ENCODE results near the gene MACROD2. TPM values are rescaled to one million over a fixed set of nuclear protein-coding genes. Genes with fewer than 3 reads are reported as not detected.

The MACROD2 gene
- total RNA-seq, 1 donor from 2014 or later, result 2.4 TPM

GRCh38 chr20:14830466-14830865 lies 835.1 kb downstream of the MACROD2 start:
- H3K9me3 ChIP-seq (ENCODE audit: insufficient read depth, low read depth, low read length), result no peaks in the 10 kb centered on the region
- no peaks in the 10 kb centered on the region for H3K36me3 Mint-ChIP-seq (ENCODE audit: low read depth, unreplicated experiment)
- no peak overlapping the region for H3K27ac Mint-ChIP-seq (ENCODE audit: unreplicated experiment)
- H3K9me3 Mint-ChIP-seq (ENCODE audit: unreplicated experiment), result no peaks in the 10 kb centered on the region
- H3K36me3 ChIP-seq (ENCODE audit: insufficient read depth, low read length), result no peaks in the 10 kb centered on the region
- no peaks in the 10 kb centered on the region for H3K4me1 Mint-ChIP-seq (ENCODE audit: low read depth, unreplicated experiment)
- H3K9ac ChIP-seq (ENCODE audit: low read length), result no peak overlapping the region
- H2AFZ ChIP-seq (ENCODE audit: low read depth, low read length), result no peak overlapping the region
- no peaks in the 10 kb centered on the region for H4K20me1 ChIP-seq (ENCODE audit: insufficient read depth, low read length)
- no peak overlapping the region for H3K4me3 ChIP-seq (ENCODE audit: insufficient read depth, low read depth, low read length)
- H3K79me2 ChIP-seq (ENCODE audit: insufficient read depth, low read length), result no peaks in the 10 kb centered on the region
- no peaks in the 10 kb centered on the region for H3K4me1 ChIP-seq (ENCODE audit: insufficient read depth, low read length)
- no peak for TF ChIP-seq CTCF (IDR thresholded peaks at IDR 0.05; ENCODE audit: insufficient read depth, low read depth, low read length)
- TF ChIP-seq EZH2 (IDR thresholded peaks at IDR 0.05; ENCODE audit: insufficient read depth, low read length), result no peak
- H3K27ac ChIP-seq (ENCODE audit: low read depth, low read length), result no peak overlapping the region
- no peak overlapping the region for H3K4me2 ChIP-seq (ENCODE audit: low read length)
- H3K27me3 ChIP-seq (ENCODE audit: insufficient read depth, low read length), result peaks cover 4% of the 10 kb centered on the region
- FAIRE-seq (no peak), DNase-seq (ENCODE audit: low read depth) (no peak)
- no peak overlapping the region for H3K4me3 Mint-ChIP-seq (ENCODE audit: unreplicated experiment)
- no peaks in the 10 kb centered on the region for H3K27me3 Mint-ChIP-seq (ENCODE audit: low read depth, unreplicated experiment)

- no peaks in the 10 kb centered on the region for H3K9me3 Mint-ChIP-seq (ENCODE audit: unreplicated experiment)
- Histone ChIP-seq H3K27me3 (ENCODE audit: insufficient read depth, low read length) (peaks cover 4% of the 10 kb centered on the region), H3K4me2 (ENCODE audit: low read length) (no peak overlapping the region), H3K79me2 (ENCODE audit: insufficient read depth, low read length) (no peaks in the 10 kb centered on the region), H3K4me1 (ENCODE audit: insufficient read depth, low read length) (no peaks in the 10 kb centered on the region), H3K27ac (ENCODE audit: low read depth, low read length) (no peak overlapping the region), H3K9ac (ENCODE audit: low read length) (no peak overlapping the region), H3K36me3 (ENCODE audit: insufficient read depth, low read length) (no peaks in the 10 kb centered on the region), H3K4me3 (ENCODE audit: insufficient read depth, low read depth, low read length) (no peak overlapping the region), H2AFZ (ENCODE audit: low read depth, low read length) (no peak overlapping the region), H4K20me1 (ENCODE audit: insufficient read depth, low read length) (no peaks in the 10 kb centered on the region), H3K9me3 (ENCODE audit: insufficient read depth, low read depth, low read length) (no peaks in the 10 kb centered on the region)
- H3K36me3 Mint-ChIP-seq (ENCODE audit: low read depth, unreplicated experiment), result no peaks in the 10 kb centered on the region
- H3K27me3 Mint-ChIP-seq (ENCODE audit: low read depth, unreplicated experiment), result no peaks in the 10 kb centered on the region
- FAIRE-seq (no peak), DNase-seq (ENCODE audit: low read depth) (no peak)
- H3K4me3 Mint-ChIP-seq (ENCODE audit: unreplicated experiment), result no peak overlapping the region
- H3K4me1 Mint-ChIP-seq (ENCODE audit: low read depth, unreplicated experiment), result no peaks in the 10 kb centered on the region
- H3K27ac Mint-ChIP-seq (ENCODE audit: unreplicated experiment), result no peak overlapping the region
- TF ChIP-seq EZH2 (IDR thresholded peaks at IDR 0.05; ENCODE audit: insufficient read depth, low read length), result no peak
- TF ChIP-seq CTCF (IDR thresholded peaks at IDR 0.05; ENCODE audit: insufficient read depth, low read depth, low read length), result no peak
These were observed 835.6 kb downstream of the MACROD2 start for GRCh38 chr20:14830899-14831298.

GRCh38 chr20:14832630-14833029 lies 837.3 kb downstream of the MACROD2 start:
- no peak overlapping the region for H3K4me2 ChIP-seq (ENCODE audit: low read length)
- Mint-ChIP-seq H3K27me3 (ENCODE audit: low read depth, unreplicated experiment) (no peaks in the 10 kb centered on the region), H3K36me3 (ENCODE audit: low read depth, unreplicated experiment) (no peaks in the 10 kb centered on the region), H3K9me3 (ENCODE audit: unreplicated experiment) (no peaks in the 10 kb centered on the region), H3K4me3 (ENCODE audit: unreplicated experiment) (no peak overlapping the region), H3K27ac (ENCODE audit: unreplicated experiment) (no peak overlapping the region), H3K4me1 (ENCODE audit: low read depth, unreplicated experiment) (no peaks in the 10 kb centered on the region)
- H3K79me2 ChIP-seq (ENCODE audit: insufficient read depth, low read length), result no peaks in the 10 kb centered on the region
- H3K27me3 ChIP-seq (ENCODE audit: insufficient read depth, low read length), result no peaks in the 10 kb centered on the region
- DNase-seq (ENCODE audit: low read depth) (no peak), FAIRE-seq (no peak)
- no peak overlapping the region for H3K27ac ChIP-seq (ENCODE audit: low read depth, low read length)
- no peak overlapping the region for H2AFZ ChIP-seq (ENCODE audit: low read depth, low read length)
- TF ChIP-seq EZH2 (IDR thresholded peaks at IDR 0.05; ENCODE audit: insufficient read depth, low read length), result no peak
- TF ChIP-seq CTCF (IDR thresholded peaks at IDR 0.05; ENCODE audit: insufficient read depth, low read depth, low read length), result no peak
- H3K4me3 ChIP-seq (ENCODE audit: insufficient read depth, low read depth, low read length), result no peak overlapping the region
- H4K20me1 ChIP-seq (ENCODE audit: insufficient read depth, low read length), result no peaks in the 10 kb centered on the region
- H3K9me3 ChIP-seq (ENCODE audit: insufficient read depth, low read depth, low read length), result no peaks in the 10 kb centered on the region
- H3K4me1 ChIP-seq (ENCODE audit: insufficient read depth, low read length), result no peaks in the 10 kb centered on the region
- H3K36me3 ChIP-seq (ENCODE audit: insufficient read depth, low read length), result no peaks in the 10 kb centered on the region
- no peak overlapping the region for H3K9ac ChIP-seq (ENCODE audit: low read length)
